NCI-H1417 treated with DMSO at 0.1 percent for 48 hours (cell line): Measurements from ENCODE around the gene ATN1.

Experiments
- DNase-seq: peaks from one replicate; lab custom pipeline; 2025; lab: John Stamatoyannopoulos, UW

Gene ATN1

DNA sequence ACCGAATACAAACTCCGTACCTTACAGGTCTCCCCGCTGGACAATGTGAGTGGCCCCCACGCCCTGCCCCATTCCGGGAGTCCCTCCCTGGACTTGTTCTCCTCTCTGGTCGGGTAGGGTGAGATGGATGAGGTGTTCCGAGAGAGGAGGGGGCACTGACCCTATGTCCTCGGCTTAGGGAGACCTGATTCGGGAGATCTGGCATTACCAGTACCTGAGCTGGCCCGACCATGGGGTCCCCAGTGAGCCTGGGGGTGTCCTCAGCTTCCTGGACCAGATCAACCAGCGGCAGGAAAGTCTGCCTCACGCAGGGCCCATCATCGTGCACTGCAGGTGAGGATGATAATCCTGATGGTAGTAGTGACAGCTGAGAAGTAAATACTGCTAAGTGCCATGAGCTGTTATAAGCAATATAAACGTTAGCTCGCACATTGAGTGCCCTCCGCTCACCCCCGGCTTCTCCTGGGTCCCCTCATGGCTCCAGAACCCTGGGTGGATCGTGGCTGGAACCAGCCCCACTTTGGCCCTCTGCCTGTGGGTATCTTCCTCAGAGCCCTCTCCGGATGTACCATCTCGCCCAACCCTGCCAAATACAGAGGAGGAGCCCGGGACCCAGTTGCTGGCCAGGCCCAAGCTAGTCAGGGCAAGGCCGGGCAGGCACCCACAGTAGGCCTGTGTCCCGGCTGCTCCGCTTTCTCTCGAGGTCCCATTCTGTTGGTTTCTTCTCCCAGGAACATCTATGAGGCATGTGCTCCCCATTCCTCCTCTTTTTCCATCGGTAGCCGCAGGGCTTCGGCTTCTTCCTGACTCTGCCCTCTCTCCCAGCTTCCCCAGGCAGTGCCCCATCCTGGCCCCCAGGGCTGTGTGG lies 30.2 kb downstream of the ATN1 start:
- no peak for DNase-seq

DNA sequence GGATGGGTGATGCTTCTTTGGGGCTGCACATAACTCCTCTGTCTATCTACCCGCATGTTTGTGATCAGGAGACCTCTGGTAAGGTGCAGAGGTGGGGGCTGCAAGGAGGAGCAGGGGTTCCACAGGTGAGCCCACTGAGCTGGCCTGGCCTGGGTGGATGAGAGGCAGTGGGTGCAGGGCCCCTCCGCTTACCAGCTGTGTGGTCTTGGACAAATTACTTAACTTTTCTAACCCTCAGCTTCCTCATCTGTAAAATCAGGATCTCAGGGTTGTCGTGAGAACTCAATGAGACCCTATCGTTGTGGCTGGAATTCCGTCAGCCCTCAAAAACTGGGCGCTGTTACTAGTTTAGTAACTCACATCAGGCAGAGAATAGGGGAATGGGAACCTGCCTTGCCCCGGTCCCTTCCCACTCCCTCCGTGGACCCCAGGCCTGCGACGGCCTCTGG lies 30.9 kb downstream of the ATN1 start:
- no peak for DNase-seq

DNA sequence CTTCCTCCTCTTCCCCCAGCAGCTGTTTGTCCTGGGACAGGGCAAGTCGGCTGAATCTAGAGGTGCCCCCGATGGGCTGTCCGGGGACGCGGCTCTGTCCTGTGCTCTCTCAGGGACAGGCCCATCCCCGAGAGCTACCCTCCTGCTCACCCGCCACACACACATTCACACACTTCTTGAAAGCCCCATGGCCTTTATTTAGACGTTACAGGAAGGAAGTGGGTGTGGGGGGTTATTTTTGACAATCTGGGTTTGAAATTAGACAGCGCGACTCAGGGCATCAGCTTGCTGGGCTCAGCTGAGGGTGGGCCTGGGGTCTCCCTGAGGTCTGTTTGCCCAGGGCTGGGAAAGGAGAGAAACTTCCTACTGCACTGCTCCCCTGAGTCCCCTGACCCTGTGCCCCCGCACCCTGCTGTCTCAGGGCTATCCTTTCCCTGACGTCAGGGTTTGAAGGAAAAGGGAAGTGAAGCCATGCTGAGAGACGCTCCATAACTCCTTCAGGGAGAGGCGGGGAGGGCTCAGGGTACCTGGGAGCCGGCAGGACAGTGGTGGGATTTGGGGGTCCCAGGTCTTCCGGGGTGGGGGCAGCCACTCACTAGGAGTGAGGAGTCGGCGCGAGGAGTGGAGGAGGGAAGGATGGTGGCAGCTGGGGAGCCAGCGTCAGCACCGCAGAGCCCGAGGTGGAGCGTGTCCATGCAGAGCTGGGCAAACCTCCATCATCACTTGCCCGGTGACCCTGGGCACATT lies 31.5 kb downstream of the ATN1 start:
- no peak for DNase-seq

DNA sequence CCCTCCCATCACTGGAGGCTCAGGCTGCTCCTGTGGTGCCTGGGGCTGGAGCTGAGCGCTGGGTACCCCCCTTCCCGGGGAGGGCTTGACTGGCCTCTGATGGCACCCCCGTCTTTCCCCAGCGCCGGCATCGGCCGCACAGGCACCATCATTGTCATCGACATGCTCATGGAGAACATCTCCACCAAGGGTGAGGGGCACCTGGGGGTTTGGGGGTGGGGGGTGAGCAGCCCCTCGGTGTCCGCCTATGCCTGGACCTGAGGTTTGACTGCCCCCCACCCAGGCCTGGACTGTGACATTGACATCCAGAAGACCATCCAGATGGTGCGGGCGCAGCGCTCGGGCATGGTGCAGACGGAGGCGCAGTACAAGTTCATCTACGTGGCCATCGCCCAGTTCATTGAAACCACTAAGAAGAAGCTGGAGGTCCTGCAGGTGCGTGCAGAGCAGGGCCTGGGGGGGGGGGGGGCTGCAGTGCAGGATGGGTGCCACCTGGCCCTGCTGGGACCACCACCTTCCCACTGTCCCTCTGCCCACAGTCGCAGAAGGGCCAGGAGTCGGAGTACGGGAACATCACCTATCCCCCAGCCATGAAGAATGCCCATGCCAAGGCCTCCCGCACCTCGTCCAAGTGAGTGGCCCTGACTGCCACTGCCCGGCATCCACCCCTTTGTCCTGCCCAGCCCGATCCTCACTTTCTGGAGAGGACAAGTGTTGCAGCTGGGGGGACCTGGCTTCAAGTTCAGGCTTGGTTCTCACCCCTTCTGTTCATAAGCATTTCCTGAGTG lies 32.2 kb downstream of the ATN1 start:
- DNase-seq = no peak

DNA sequence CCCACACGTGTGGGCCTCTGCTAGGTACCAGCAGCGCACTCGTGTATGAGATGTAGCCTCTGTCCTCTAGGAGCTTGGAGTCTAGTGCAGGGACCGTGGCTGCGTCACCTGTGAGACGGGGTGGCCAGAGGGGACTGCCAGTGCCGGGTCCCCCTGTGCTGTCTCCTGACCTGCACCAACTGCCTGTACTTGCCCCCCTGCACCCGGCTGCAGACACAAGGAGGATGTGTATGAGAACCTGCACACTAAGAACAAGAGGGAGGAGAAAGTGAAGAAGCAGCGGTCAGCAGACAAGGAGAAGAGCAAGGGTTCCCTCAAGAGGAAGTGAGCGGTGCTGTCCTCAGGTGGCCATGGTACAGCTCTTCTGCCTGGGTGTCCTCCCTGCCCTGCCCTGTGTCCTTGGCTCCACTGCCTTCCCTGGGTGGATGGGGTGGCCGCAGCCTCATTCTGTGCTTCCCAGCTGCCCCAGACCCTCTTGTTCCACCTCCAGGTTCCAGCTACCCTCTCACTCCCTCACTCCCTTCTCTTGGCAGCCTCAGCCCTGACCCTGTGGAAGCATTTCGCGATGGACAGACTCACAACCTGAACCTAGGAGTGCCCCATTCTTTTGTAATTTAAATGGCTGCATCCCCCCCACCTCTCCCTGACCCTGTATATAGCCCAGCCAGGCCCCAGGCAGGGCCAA lies 33.0 kb downstream of the ATN1 start:
- no peak for DNase-seq

DNA sequence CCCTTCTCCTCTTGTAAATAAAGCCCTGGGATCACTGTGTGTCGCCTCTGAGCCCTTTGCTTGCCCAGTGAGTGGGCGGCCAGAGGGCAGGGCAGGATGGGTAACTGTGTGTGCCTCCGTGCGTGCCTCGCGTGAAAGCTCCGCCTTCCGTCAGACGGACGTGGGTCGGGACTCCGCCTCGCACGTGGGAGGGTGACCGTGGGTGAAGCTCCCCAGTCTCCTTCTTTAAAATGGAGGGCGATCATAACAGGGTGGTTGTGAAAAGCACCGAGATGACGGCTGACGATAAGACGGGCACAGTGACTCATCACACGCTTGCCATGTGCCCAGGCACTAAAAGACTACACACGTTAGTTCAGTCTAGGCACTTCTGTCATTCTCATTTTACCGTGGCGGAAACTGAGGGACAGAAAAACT lies 33.5 kb downstream of the ATN1 start:
- DNase-seq = no peak

DNA sequence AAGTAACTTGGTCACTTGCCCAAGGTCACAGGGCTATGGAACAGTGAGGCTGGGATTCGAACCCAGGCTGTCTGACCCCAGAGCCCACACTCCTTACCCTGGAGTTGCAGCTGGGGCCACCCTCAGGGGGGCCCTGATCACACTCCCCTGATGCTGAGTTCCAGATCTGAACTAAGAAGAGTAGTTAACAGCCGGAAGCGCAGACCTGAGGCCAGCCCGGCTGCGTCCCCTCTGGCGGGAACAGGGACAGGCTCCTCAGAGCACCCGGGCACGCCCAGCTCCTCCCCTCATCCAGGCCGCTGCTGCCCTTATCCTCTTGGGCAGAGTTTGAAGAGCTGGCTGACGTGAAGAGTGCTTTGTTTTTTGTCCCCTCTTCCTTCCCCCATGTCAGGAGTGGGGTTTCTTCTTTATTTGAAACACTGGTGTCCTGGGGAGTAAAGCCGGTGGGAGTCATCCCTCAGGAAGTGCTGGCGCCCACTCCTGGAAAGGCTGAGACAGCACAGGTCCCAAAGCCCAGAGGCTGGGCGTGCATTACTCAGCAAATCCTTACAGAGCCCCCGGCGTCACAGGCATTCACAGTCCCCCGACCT lies 34.0 kb downstream of the ATN1 start:
- no peak for DNase-seq

DNA sequence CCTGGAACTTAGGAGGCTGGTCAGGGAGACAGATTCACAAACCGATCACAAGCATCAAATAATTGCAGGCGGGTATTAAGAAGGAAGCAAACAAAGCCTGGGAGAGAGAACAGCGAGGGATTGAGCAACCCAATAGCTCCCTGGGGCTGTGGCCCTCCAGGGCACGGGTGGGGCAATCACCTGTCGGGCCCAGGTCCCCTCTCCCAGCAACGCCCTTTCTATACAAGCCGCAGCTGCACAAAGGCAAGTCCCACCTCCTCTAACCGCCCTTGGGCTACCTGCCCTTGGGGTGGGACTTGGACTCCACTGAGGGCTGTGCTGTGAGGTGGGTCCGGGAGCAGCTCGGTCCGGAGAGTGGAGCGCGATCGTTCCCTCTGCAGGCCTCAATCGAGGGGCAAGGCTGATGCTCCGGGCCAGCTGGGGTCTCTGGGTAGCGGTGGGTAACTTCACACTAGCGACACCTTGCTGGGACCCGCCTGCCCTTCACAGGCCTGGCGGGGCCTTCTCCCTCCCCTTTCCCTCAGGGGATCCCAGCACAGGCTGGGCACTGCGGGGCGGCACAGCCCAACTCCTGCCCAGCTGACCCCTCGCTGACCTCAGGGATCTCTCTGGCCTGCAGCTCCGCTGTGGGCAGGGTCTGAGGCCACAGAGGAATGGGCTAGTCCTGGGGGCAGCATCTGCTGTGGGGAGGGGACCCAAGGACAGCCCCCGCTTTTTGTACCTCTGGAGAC lies 34.7 kb downstream of the ATN1 start:
- DNase-seq = peak; percentile 63

DNA sequence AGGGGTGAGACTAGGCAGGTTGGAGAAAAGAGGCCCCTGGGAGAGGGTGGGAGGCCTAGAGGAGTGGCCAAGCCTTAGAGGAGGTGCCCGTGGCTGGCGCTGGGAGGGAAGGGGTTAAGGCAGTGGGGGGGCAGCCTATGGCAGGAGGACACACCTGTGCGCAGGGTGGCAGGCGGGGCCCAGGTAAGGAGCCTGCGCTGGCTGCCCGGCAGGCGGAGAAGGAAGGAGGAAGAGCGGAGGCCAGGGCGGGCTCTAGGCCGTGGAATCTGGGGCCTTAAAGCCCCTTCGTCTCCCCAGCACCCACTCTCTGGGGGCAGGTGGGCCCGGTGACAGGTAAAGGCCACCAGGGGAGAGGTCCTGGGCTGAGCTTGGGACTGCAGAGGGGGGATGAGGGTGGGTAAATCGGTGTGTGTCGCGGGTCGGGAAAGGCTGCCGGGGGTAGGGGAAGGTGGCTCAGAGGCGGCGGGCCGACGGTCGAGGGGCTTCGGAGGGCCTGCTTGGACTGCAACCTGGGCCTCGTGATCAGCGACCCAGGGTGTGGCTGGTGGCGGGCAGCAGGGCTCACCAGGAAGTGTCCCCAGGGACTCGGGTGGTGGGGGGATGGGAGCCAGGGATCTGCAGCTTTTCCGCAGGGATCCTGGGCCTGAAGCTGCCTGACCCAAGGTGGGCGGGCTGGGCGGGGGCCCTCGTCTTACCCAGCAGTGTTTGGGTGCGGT lies 35.4 kb downstream of the ATN1 start:
- peak; percentile 23 for DNase-seq

DNA sequence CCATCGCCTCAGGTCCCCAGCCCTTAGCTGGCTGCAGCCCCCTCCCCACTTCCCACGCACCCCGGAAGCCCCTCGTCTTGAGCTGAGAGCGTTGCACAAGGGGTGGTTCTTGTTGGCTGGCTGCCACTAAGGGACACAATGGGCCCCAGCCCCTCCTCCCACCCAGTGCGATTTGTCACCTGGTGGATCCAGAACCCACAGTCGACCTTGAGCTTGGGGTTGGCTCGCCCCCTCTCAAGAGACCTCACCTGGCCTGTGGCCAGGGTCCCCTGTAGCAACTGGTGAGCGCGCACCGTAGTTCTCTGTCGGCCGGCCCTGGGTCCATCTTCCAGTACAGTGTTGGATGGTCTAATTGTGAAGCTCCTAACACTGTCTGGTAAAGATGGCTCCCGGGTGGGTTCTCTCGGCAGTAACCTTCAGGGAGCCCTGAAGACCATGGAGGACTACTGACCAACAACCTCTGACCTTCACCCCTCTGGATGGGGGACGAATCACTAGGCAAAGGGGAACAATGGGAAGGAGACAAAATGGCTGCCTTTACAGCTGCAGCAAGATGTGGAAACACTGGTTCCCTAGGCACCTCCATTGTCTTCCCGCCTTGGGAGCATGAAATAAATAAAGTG lies 36.1 kb downstream of the ATN1 start:
- DNase-seq = no peak

DNA sequence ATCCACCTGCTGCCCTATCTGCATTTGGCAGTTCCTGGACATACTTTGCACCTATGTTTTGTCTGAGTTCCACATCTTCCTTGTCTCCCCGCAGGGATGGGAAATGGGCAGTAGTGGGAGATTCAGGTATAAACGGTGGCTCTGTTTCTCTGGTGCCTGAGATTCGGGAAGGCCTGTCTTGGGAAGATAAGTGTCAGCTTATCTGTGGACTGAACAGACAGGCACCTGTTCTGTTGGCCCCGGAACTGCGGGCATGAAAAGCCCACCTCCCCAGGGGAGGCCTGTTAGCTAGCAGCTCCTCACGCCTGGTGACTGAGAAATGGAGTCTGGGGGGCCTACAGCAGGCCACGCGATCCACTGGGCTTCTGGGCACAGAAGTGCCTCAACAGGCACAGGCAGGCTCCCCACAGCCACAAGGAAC lies 36.9 kb downstream of the ATN1 start:
- no peak for DNase-seq

DNA sequence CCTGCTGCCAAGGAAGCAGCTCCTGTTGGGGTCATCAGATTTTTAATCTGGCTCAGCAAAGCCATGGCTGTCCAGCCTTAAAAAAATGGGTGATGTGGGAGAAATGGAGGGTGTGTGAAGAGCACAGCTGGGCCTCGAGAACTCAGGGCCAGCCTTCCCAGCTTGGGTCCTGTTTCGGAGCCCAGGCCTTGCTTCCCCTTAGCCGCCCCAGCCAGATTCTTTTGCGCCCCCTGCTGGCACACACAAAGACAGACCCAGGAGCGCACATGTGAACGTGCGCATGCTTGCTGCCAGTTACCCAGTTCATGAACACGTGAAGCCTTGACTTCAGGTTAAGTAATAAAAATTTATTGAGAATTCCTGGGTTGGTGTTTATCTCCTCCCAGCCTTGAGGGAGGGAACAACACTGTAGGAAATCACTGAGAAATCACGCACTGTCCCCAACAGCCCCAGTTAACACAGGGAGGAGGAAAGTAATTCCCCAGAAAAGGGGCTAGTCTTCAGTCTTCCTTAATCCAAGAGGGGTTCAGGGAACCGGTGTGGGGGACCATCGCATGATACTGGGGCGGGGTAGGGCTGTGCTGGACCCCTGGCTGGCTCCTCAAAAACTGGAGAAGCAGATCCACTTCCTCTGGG lies 37.4 kb downstream of the ATN1 start:
- peak; percentile 13 for DNase-seq

DNA sequence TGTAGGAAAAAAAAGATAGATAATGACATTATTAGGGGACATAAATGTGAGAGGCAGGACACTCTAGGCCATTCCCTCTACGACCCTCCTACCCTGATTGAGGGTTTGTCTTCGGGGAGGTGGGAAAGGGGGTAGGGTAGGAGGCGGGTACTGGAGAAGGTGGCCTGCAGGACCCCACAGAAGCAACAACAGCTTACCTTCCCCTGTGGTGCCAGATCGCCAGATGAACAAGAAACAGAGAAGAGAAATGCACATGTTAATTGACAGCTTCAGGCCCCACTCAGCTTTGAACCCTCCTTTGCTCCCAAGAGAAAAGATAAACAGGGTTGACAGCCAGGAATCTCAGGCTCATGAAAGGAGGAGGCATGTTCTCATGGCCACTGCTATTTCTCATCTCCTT lies 38.0 kb downstream of the ATN1 start:
- no peak for DNase-seq

DNA sequence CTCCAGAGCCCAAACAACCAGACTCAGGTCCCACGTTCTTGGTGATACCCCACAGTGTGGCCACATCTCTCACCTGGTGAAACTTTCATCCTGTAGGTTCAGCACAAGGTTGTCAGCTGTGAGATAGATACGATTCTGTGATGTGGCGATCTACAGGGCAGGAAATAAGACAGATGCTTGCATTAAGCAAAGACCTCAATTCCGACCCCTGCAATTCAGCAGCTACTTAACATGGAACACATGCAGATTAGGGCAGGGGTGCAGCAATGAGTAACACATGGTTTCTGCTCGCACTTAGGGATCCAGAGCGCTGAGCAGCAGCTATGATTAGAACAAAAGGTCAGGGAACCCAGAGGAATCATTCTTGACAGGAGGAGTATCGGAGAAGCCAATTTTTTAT lies 38.6 kb downstream of the ATN1 start:
- no peak for DNase-seq

DNA sequence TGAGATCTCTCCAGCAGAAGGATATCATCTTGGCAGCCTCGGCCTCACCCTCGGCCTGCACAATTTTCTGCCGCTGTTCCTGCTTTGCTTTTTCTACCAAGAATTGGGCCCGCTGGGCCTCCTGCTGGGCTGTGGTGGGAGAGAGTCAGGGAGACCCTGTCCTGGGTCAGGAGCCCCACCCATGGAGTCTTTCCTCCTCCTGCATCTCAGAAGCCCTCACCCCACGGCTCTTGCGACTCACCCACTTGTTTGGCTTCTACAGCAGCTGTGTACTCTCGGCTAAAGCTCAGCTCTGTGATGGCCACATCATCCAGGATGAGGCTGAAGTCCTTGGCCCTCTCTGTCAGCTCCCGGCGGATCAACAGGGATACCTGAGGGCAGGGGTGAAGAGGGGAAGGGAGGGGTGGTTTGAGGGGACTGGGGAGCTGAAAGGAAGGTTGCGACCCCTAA lies 39.9 kb downstream of the ATN1 start:
- DNase-seq = no peak

DNA sequence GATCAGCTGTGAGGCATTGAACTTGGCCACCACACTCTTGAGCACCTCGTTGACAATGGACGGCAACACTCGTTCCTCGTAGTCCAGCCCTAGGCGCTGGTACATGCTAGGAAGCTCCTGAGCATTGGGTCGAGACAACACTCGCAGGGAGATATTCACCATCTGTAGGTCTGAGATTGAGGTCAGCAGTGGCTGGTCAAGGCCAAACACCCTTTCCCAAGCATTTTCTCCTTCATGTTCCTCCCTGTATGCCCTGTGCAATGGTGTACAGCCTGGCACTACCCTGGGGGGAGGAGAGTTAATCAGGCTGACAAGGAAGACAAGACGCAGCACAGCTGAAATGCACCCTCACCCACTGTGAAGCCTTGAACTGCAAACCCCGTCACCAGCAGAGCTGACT lies 40.7 kb downstream of the ATN1 start:
- DNase-seq = no peak

DNA sequence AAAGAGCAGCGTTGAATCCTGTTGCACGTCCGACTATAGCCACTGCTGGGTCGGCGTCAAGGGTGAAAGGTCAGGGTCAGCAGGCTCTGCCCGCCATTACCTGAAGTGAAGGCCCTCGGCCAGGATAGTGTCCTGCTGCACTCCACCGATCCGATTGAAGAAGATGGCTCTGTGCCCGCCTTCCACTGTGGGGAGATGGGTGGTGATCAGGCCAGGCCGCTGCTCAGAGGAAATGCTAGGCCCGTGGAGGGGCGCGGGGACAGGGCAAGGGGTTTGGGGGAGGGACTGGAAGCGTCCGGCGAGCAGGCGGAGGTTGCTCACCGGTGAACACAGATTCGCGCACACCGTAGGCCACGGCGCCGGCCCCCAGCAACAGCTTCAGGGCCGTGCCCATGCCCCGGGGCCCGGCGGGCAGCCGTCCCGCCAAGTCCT lies 42.4 kb downstream of the ATN1 start:
- DNase-seq = no peak

DNA sequence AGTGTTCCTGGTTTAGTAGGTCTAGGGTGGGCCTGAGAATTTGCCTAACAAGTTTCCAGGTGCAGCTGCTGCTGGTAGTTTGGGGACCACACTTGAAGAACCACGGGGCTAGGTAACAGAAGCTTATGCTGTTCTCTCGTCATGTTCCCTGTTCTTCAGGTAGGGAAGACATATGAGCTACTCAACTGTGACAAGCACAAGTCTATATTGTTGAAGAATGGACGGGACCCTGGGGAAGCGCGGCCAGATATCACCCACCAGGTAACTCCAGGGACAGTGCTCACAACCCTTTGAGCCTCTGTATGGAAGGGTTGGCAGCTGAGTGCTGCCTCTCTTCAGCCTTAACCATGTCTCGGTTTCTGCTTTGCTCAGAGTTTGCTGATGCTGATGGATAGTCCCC lies 46.4 kb downstream of the ATN1 start:
- no peak for DNase-seq
